22Rv1 (cell line): ENCODE measurements around the gene CAPZA1.
"Not testable (repeated sequence)": the region's sequence is repeated elsewhere in the genome, so short reads cannot be mapped to it uniquely, and the experiment has no call there.

Experiments used
- H3K27ac ChIP-seq: fragments of 450-650 bp; 2 replicates; pipeline ENCODE4 v1.5.1; 2017
- CTCF ChIP-seq: fragments of 450-650 bp; IDR thresholded peaks from 2 replicates; pipeline ENCODE4 v1.5.1; 2017; ENCODE audit warnings: mild to moderate bottlenecking
- ZFX ChIP-seq: fragments of 450-650 bp; IDR thresholded peaks from 2 replicates; pipeline ENCODE4 v1.6.1; 2017; ENCODE audit warnings: antibody characterized with exemption, borderline replicate concordance

Gene CAPZA1

GRCh38 chr1:112618721-112619517 lies 713 bp upstream of the CAPZA1 start, which contains the start of gene ST7L:
ST7L (minus strand) TSS chr1:112619141; CDS start chr1:112619113, 28 bp downstream.
- H3K27ac ChIP-seq = peak within 1 kb of the TSS; percentile 95
- TF ChIP-seq CTCF = no peak
- TF ChIP-seq ZFX = no peak

- no peak for TF ChIP-seq CTCF
- no peak for TF ChIP-seq ZFX
- H3K27ac ChIP-seq = peak overlapping the region; percentile 95
Measured at GRCh38 chr1:112620377-112620695, 704 bp downstream of the CAPZA1 start.

GRCh38 chr1:112624493-112624892 lies 4.9 kb downstream of the CAPZA1 start:
- H3K27ac ChIP-seq = not testable (repeated sequence)

- TF ChIP-seq ZFX = no peak
- no peak for TF ChIP-seq CTCF
- H3K27ac ChIP-seq = no peak overlapping the region
Measured at GRCh38 chr1:112625696-112626095, 6.1 kb downstream of the CAPZA1 start.

- no peak overlapping the region for H3K27ac ChIP-seq
- TF ChIP-seq CTCF = no peak
- TF ChIP-seq ZFX = no peak
Measured at GRCh38 chr1:112626193-112626592, 6.6 kb downstream of the CAPZA1 start.

- no peak overlapping the region for H3K27ac ChIP-seq
- TF ChIP-seq CTCF (no peak), ZFX (no peak)
Measured at GRCh38 chr1:112626887-112627286, 7.3 kb downstream of the CAPZA1 start.

- no peak overlapping the region for H3K27ac ChIP-seq
- no peak for TF ChIP-seq CTCF
Measured at GRCh38 chr1:112628516-112628915, 8.9 kb downstream of the CAPZA1 start.

- H3K27ac ChIP-seq = no peak overlapping the region
- no peak for TF ChIP-seq CTCF
- TF ChIP-seq ZFX = no peak
Measured at GRCh38 chr1:112629256-112629655, 9.6 kb downstream of the CAPZA1 start.
